Astrocyte of the spinal cord (primary cell): Measurements from ENCODE around the gene SMG7.

Experiments
- DNase-seq: peaks from one replicate; pipeline ENCODE4 v3.0.0; 2011; ENCODE audit warnings: low read depth, low spot score
- H3K4me3 ChIP-seq: 2 replicates; pipeline ENCODE4 v1.5.1; 2011; ENCODE audit warnings: low read depth, mild to moderate bottlenecking, low read length, moderate library complexity
- CTCF ChIP-seq: IDR thresholded peaks from 2 replicates; pipeline ENCODE4 v1.5.1; 2012; ENCODE audit warnings: low read depth, mild to moderate bottlenecking, low read length, inconsistent platforms
- in situ Hi-C: cut with HindIII; loops from 2 replicates; pipeline ENCODE4 v1.10.0; 2017; ENCODE audit warnings: low sequenced_read_pairs

Gene SMG7

GRCh38 chr1:183552441-183552840 is 80.1 kb downstream of the SMG7 start:
- in situ Hi-C loops: no loop called here
- DNase-seq: no peak
- no peak for TF ChIP-seq CTCF
- no peak overlapping the region for H3K4me3 ChIP-seq

GRCh38 chr1:183552891-183553290 is 80.6 kb downstream of the SMG7 start:
- DNase-seq: no peak
- in situ Hi-C loops: no loop called here
- TF ChIP-seq CTCF: no peak
- no peak overlapping the region for H3K4me3 ChIP-seq

- H3K4me3 ChIP-seq: no peak overlapping the region
- no peak for TF ChIP-seq CTCF
- in situ Hi-C loops: no loop called here
- no peak for DNase-seq
These were observed 81.0 kb downstream of the SMG7 start for GRCh38 chr1:183553331-183553730.

GRCh38 chr1:183553764-183554163 is 81.5 kb downstream of the SMG7 start:
- DNase-seq: no peak
- H3K4me3 ChIP-seq: no peak overlapping the region
- TF ChIP-seq CTCF: no peak
- in situ Hi-C loops: no loop called here

- TF ChIP-seq CTCF: no peak
- H3K4me3 ChIP-seq: no peak overlapping the region
- in situ Hi-C loops: no loop called here
- no peak for DNase-seq
These were observed 82.3 kb downstream of the SMG7 start for GRCh38 chr1:183554577-183554976.

- DNase-seq: no peak
- TF ChIP-seq CTCF: no peak
- in situ Hi-C loops: no loop called here
- H3K4me3 ChIP-seq: no peak overlapping the region
These were observed 86.8 kb downstream of the SMG7 start for GRCh38 chr1:183559061-183559460.

- no peak for TF ChIP-seq CTCF
- no peak for DNase-seq
- in situ Hi-C loops: no loop called here
- no peak overlapping the region for H3K4me3 ChIP-seq
These were observed 90.4 kb downstream of the SMG7 start for GRCh38 chr1:183562701-183563100.
